GM21825 (cell line): ENCODE measurements around the gene COBL.

Source experiments
- ATAC-seq: cut with Tn5 transposase; IDR thresholded peaks from one replicate; pipeline ENCODE4 v1.9.1; 2021; ENCODE audit warnings: mild to moderate bottlenecking, moderate library complexity; ENCODE audit not compliant: unreplicated experiment

COBL gene

GRCh38 chr7:51082096-51082840, 234.3 kb downstream of the COBL start:
- ATAC-seq: no peak

DNA sequence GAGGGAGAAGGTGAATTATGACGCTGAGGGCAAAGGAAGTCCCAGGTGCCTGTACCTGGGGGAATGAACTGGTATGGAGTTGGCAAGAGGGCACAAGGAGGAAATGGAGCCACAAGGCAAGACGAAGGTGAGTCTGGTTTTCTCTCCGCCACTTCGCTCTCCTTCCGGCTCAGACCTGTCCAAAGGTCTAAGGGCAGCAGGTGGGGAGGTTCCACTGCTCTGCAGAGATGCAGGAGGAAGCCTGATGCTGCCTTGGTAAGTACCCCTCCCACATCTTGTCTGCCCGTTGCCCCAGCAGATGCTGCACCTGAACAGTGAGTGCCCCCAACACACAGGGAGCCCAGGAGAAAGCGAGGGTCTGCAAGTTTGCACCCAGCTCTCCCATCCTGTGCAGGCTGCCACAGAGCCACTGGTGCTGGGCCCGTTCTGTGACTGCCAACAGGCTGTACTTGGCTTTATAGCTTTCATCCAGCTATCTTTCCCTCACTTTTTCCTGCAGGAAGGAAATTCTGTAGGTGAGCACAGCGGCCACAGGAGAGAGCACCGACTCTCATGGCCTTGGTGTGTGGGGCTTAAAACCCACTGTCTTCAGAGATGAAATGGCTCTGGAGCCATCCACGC, 235.2 kb downstream of the COBL start:
- no peak for ATAC-seq

DNA sequence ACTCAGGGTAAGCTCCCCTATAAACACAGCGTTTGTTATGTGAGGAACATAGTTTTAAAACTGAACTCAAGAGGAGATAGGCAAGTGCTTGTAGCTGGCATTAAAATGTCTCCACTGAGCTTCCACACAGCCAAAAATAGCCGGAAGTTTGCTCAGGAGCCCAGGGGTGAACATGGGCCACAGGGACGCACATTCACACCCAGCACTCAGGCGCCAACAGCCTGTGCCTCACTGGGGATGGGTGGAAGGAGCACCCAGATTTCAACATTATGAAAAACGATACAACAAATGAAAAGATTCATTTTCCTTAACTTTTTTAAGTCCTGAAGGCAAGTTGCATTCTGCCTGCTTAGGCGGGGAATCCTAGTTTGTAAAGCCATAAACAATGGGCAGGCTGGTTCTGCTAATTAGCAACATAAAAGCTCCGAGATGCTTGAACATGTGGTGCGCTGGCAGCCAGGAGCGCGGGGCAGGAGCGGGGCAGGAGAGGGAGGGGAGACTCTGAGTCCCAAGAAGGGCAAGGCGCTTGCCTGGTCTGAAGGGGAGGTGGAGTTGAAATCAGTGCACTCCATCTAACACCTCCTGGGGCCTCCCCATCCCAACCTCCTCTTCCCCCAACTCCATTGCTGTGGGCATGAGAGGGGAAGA, 235.9 kb downstream of the COBL start:
- no peak for ATAC-seq

- no peak for ATAC-seq
Observed at GRCh38 chr7:51080216-51080615, 236.4 kb downstream of the COBL start.

- ATAC-seq: no peak
Observed at GRCh38 chr7:51079494-51079893, 237.1 kb downstream of the COBL start.

- ATAC-seq: no peak
Observed at GRCh38 chr7:51078653-51079052, 238.0 kb downstream of the COBL start.

- no peak for ATAC-seq
Observed at GRCh38 chr7:51077987-51078370, 238.6 kb downstream of the COBL start.

- ATAC-seq: no peak
Observed at GRCh38 chr7:51077316-51077986, 239.2 kb downstream of the COBL start.

DNA sequence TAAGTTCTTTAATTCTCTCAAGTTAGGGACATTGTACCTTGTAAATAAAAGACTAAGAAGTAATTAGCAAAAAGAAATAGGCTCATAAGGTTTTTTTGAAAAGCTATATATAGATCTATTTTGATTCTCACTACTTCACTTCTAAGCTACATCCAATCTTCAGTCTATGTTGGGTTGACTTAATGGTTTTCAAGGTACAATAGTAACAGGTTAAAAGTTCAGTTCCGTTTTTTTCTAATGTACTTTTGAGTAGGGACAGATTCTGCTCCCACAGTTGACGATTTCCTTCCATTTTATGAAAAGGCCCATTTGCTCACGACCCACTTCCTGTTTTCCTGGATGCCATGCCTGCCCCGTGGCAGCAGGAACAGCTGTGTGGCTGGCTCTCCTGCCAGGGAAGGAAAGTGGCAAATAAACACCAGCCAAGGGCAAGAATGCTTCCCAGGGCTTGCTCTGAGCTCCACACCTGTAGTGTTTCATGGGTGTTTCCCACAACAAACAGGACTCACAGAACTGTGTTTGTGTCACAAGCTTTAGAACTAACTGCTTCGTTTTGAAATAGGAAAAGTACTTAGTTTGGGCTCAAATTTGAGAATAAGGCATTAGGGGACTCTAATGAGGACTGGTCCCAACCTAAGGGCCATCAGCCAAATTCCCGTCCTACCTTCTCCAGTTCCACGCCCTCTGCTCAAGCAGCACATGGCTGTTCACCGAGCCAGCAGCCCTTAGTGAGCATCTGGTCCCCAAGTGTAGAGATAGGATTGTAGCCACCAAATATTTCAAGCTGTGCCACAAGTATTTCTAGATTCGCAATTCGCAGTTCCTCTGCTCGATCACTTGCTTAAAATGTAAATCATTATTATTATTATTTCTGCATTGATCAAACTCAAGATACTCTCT, 240.7 kb downstream of the COBL start:
- ATAC-seq: no peak

DNA sequence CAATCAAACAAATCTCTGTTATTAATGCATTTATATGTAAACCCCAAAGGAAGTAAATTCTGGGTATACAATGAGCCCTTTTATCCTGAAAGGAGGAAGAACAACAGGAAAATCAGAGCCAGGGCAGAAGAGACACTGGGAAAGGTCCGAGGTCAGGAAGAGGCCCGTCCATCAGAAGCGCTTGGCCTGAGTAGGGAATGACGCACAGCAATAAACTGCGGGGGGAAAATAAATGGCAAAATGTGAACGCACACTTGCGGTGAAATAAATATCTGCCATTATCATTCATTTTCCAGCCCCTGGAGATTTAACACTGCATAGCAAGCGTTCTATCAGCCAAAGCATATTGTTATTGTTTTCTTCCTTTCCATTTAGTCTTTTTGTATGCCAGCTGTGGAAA, 243.4 kb downstream of the COBL start:
- no peak for ATAC-seq

- ATAC-seq: no peak
Observed at GRCh38 chr7:51072281-51072680, 244.3 kb downstream of the COBL start.

DNA sequence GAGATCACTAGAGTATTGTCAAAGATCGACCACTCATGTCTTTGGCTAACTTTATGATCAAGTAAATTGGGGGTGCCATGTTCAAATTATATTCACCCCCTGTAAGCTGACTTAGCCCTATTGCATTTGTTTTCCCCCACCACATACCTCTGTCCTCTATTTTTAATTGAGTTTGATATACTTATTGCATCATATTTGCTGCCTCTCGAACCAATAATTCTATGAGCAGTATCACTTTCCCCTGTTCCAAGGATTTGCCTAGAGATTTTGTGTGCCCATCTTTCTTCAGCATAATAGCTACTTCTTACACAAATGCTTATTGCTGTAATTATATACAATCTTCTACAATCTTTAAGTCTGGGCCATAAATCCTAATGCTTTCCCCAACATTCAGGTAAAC, 245.2 kb downstream of the COBL start:
- ATAC-seq: no peak

- no peak for ATAC-seq
Observed at GRCh38 chr7:51070151-51070550, 246.5 kb downstream of the COBL start.

- ATAC-seq: no peak
Observed at GRCh38 chr7:51069411-51070083, 247.1 kb downstream of the COBL start.

DNA sequence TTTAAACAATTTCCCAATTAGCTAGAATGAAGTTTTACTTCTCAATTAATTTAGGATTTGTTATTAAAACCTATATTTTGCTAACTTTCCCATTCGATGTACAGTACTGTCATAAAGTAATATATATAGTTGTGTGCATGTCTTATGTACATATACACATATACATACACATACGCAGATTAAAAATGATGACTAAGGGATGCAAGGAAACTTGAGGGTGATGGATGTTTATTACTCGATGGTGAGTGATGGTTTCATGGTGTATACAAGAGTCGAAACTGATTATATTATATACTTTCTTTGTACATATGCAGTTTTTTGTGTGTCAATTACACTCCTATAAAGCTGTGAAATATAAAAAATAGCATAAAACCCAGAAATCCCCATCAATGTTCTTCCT, 248.2 kb downstream of the COBL start:
- no peak for ATAC-seq

DNA sequence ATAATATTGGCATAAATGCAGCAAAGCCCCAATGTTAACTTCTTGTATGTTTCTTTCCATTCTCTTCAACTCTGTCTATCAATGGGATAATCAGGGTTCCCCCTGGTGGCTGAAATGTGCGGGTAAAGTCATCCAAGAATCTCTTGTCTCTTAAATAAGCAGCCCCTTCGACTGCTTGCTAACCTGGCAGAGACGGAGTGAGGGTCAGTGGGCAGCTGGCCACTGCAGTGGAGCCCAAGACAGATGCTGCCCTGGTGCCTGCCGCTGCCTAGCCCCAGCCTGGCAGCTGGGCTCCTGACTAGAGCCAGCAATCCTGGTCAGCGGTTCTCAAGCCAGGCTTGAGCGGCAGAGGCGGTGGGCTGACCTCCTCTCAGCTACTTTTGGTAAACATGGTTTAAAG, 248.9 kb downstream of the COBL start:
- no peak for ATAC-seq

- ATAC-seq: no peak
Observed at GRCh38 chr7:51067258-51067657, 249.4 kb downstream of the COBL start.

DNA sequence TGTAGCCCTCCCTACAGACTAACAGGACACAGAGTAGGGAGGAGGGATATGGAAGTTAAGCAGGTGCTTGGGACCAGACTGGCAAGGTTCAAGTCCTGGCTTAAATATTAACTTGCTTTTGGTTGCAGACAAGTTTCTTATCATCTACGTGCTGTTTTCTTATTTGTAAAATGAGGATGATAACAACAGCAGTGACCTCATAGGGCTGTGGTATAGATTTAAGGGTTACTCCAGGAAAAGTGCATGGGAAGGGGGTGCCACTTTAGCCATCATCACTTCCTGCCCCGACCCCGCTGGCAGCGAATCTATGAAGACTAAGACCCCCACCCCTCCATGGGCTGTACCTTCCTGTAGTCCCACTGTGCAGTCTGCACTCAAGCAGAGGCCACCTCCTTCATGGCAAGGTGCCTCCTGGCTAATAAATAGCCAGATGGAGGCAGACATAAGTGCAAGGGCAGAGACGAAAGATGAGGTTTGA, 250.2 kb downstream of the COBL start:
- ATAC-seq: no peak

GRCh38 chr7:51065766-51066165, 250.8 kb downstream of the COBL start:
- no peak for ATAC-seq

DNA sequence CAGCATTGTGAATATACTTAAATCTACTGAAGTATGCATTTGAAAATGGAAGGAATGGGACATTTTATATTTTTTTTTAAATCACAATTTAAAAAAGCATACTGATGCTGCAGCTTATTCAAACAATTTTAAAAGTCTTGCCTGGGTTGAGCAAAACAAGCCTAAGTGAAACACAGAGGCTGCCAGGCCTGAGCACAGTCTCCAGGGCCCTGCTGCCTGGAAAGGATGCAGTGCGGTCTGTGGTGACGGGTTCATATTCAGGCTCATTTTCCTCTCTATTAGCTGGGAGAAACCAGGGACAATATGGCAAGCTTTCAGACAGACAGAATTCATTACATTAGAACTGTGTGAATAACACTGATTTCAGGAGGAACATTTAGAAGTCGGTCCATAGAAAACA, 251.9 kb downstream of the COBL start:
- ATAC-seq: no peak
